HepG2 (cell line): ENCODE results near the gene APC2. TPM values are rescaled to one million over a fixed set of nuclear protein-coding genes. Genes with fewer than 3 reads are reported as not detected.

Experiments
- AGO2 ChIP-seq: fragments of 200-400 bp; formaldehyde crosslinking; optimal IDR thresholded peaks from 2 replicates; pipeline ENCODE3; 2017; ENCODE audit warnings: mild to moderate bottlenecking, low read depth, low read length, moderate library complexity
- ASH2L ChIP-seq: fragments of 300-600, 200-600 bp; sonication (generic); IDR thresholded peaks from 2 replicates; pipeline ENCODE4 v1.7.0; 2017; ENCODE audit warnings: low read depth, mild to moderate bottlenecking, moderate library complexity, mixed read lengths, low read length; ENCODE audit not compliant: insufficient read length
- E2F1 ChIP-seq: sonication (generic); formaldehyde crosslinking; IDR thresholded peaks from 2 replicates; pipeline ENCODE4 v1.5.0; 2020; ENCODE audit warnings: missing genetic modification reagents
- FOXP1 ChIP-seq, 2 experiments: fragments of 450-650 bp in 1 of 2; IDR thresholded peaks; 2 replicates each; pipeline ENCODE4 v1.6.1; 2017 to 2018; ENCODE audit warnings: antibody characterized with exemption in 1 of 2
- HDAC1 ChIP-seq: sonication (generic); formaldehyde crosslinking; IDR thresholded peaks from 2 replicates; pipeline ENCODE4 v1.5.1; 2020; ENCODE audit warnings: mild to moderate bottlenecking, missing genetic modification reagents
- KDM1A ChIP-seq: IDR thresholded peaks from 2 replicates; pipeline ENCODE4 v1.6.1; 2016; ENCODE audit warnings: missing compliant biosample characterization
- MTERF4 ChIP-seq: sonication (generic); formaldehyde crosslinking; IDR thresholded peaks from 2 replicates; pipeline ENCODE4 v1.8.0; 2023; ENCODE audit warnings: mild to moderate bottlenecking, missing genetic modification reagents
- NCOA1 ChIP-seq: sonication (generic); formaldehyde crosslinking; IDR thresholded peaks from 2 replicates; pipeline ENCODE4 v1.9.0; 2021; ENCODE audit warnings: missing genetic modification reagents
- NCOA2 ChIP-seq: sonication (generic); formaldehyde crosslinking; IDR thresholded peaks from 2 replicates; pipeline ENCODE4 v1.8.0; 2022; ENCODE audit warnings: inconsistent platforms
- NCOA5 ChIP-seq: sonication (generic); formaldehyde crosslinking; IDR thresholded peaks from 2 replicates; pipeline ENCODE4 v1.4.0; 2020; ENCODE audit warnings: missing genetic modification reagents
- NPAS2 ChIP-seq: sonication (generic); formaldehyde crosslinking; IDR thresholded peaks from 2 replicates; pipeline ENCODE4 v1.8.0; 2022; ENCODE audit warnings: mild to moderate bottlenecking, missing genetic modification reagents, borderline replicate concordance
- PHF5A ChIP-seq: IDR thresholded peaks from one replicate; pipeline ENCODE4 v1.6.1; 2018; ENCODE audit warnings: low read depth, missing genetic modification reagents; ENCODE audit not compliant: unreplicated experiment
- RFX1 ChIP-seq: fragments of 450-650 bp; IDR thresholded peaks from 2 replicates; pipeline ENCODE4 v1.6.1; 2017
- SIX1 ChIP-seq: sonication (generic); formaldehyde crosslinking; IDR thresholded peaks from 2 replicates; pipeline ENCODE4 v1.4.0; 2020; ENCODE audit warnings: missing genetic modification reagents, borderline replicate concordance
- SNAI1 ChIP-seq: sonication (generic); formaldehyde crosslinking; IDR thresholded peaks from 2 replicates; pipeline ENCODE4 v1.5.0; 2020; ENCODE audit warnings: mild to moderate bottlenecking, missing genetic modification reagents, borderline replicate concordance
- SNRNP70 ChIP-seq: fragments of 200-400 bp; formaldehyde crosslinking; IDR thresholded peaks from 2 replicates; pipeline ENCODE4 v1.6.1; 2017; ENCODE audit warnings: mild to moderate bottlenecking, low read depth, low read length, moderate library complexity
- SP4 ChIP-seq: sonication (generic); formaldehyde crosslinking; IDR thresholded peaks from 2 replicates; pipeline ENCODE4 v1.8.1; 2023; ENCODE audit warnings: mild to moderate bottlenecking, missing genetic modification reagents
- ZFP36L2 ChIP-seq: sonication (generic); formaldehyde crosslinking; IDR thresholded peaks from 2 replicates; pipeline ENCODE4 v1.4.0; 2020; ENCODE audit warnings: missing genetic modification reagents
- ZNF12 ChIP-seq: sonication (generic); formaldehyde crosslinking; IDR thresholded peaks from 2 replicates; pipeline ENCODE4 v1.5.0; 2020; ENCODE audit warnings: missing genetic modification reagents
- ZNF253 ChIP-seq: sonication (generic); formaldehyde crosslinking; IDR thresholded peaks from 2 replicates; pipeline ENCODE4 v1.8.0; 2022; ENCODE audit warnings: mild to moderate bottlenecking, missing genetic modification reagents, borderline replicate concordance
- ZNF414 ChIP-seq: sonication (generic); formaldehyde crosslinking; IDR thresholded peaks from 2 replicates; pipeline ENCODE4 v1.5.0; 2020; ENCODE audit warnings: missing genetic modification reagents
- ZNF431 ChIP-seq: sonication (generic); formaldehyde crosslinking; IDR thresholded peaks from 2 replicates; pipeline ENCODE4 v1.9.0; 2022; ENCODE audit warnings: missing genetic modification reagents, low read depth, mild to moderate bottlenecking, borderline replicate concordance
- ZNF552 ChIP-seq: sonication (generic); formaldehyde crosslinking; IDR thresholded peaks from 2 replicates; pipeline ENCODE4 v1.9.0; 2022; ENCODE audit warnings: missing genetic modification reagents, mild to moderate bottlenecking, borderline replicate concordance
- ZNF577 ChIP-seq: sonication (generic); formaldehyde crosslinking; IDR thresholded peaks from 2 replicates; pipeline ENCODE4 v1.4.0; 2020; ENCODE audit warnings: mild to moderate bottlenecking, low read depth, missing genetic modification reagents, borderline replicate concordance
- ZNF710 ChIP-seq: sonication (generic); formaldehyde crosslinking; IDR thresholded peaks from 2 replicates; pipeline ENCODE4 v1.5.0; 2020; ENCODE audit warnings: mild to moderate bottlenecking, missing genetic modification reagents, borderline replicate concordance
- ZNF724P ChIP-seq: sonication (generic); formaldehyde crosslinking; IDR thresholded peaks from 2 replicates; pipeline ENCODE4 v1.8.0; 2022; ENCODE audit warnings: missing genetic modification reagents, borderline replicate concordance
- ZNF75D ChIP-seq: sonication (generic); formaldehyde crosslinking; IDR thresholded peaks from 2 replicates; pipeline ENCODE4 v1.8.1; 2023; ENCODE audit warnings: missing genetic modification reagents, mild to moderate bottlenecking, borderline replicate concordance
- polyA plus RNA-seq, 8 experiments: library from polyadenylated mRNA; depleted of rRNA in 3 of 8; stranded (reverse) in 7 of 8; unstranded in 1 of 8; fragments of >200 nt; fragmentation: Illumina TruSeq in 4 of 8; extraction: Trizol in 4 of 8; gene quantifications; 2 replicates each; pipeline versions ENCODE4 v1.2.1 to v1.2.3, GENCODE V29; 2011 to 2016; ENCODE audit warnings: low read depth in 4 of 8, missing spikeins in 1 of 8, mixed read lengths in 1 of 8; ENCODE audit not compliant: insufficient read depth in 1 of 8
- total RNA-seq, 5 experiments: library from RNA; depleted of rRNA; stranded (reverse); fragments of >200 nt; fragmentation: Illumina TruSeq; extraction: Trizol; gene quantifications; 2 replicates each; pipeline ENCODE4 v1.2.3, GENCODE V29; 2016; ENCODE audit warnings: low read depth in 1 of 5

APC2 gene
- total and polyA plus RNA-seq, 2 of the 13 experiments (the other 11 are each of a cell fraction or from before 2014, with no cell fraction given), result 0.08 to 0.22 TPM

GRCh38 chr19:1446713-1447481, 3.0 kb upstream of the APC2 start (continued):
- TF ChIP-seq NCOA5 (no peak), AGO2 (no peak), SNRNP70 (no peak), FOXP1 (IDR thresholded peaks at IDR 0.05) (no peak), FOXP1 (CRISPR knock-in tag; IDR thresholded peaks at IDR 0.05) (no peak), PHF5A (CRISPR knock-in tag) (no peak), MTERF4 (CRISPR knock-in tag) (no peak; the same call in 1 of the 2 replicates), ZNF75D (CRISPR knock-in tag) (no peak), KDM1A (CRISPR knock-in tag) (no peak), ZFP36L2 (CRISPR knock-in tag) (no peak), NCOA1 (CRISPR knock-in tag) (no peak), ZNF710 (no peak), E2F1 (CRISPR knock-in tag) (no peak), SNAI1 (peak; percentile 48; the same call in 1 of the 2 replicates), ZNF431 (CRISPR knock-in tag) (no peak), HDAC1 (no peak; the same call in 1 of the 2 replicates), NCOA2 (CRISPR knock-in tag) (0 out of 2 replicates have a peak, but pooled peaks have one; percentile 26), ASH2L (no peak), RFX1 (no peak), ZNF552 (CRISPR knock-in tag) (no peak), ZNF577 (CRISPR knock-in tag) (no peak), NPAS2 (CRISPR knock-in tag) (no peak), SIX1 (CRISPR knock-in tag) (no peak), ZNF724P (no peak), ZNF12 (no peak), ZNF253 (CRISPR knock-in tag) (no peak), SP4 (no peak), ZNF414 (CRISPR knock-in tag) (no peak)
